ENCODE results near the gene SERHL2.
"Not testable (repeated sequence)": the region's sequence is repeated elsewhere in the genome, so short reads cannot be mapped to it uniquely, and the experiment has no call there.

Gene SERHL2

GRCh38 chr22:42561856-42562255 is 8.1 kb downstream of the SERHL2 start:
- H3K27me3 ChIP-seq (ENCODE audit: control insufficient read depth, insufficient read depth, low read length), result no peaks in the 10 kb centered on the region
- peaks cover 3% of the 10 kb centered on the region; the same call in 1 of the 2 replicates for H3K36me3 ChIP-seq (ENCODE audit: control insufficient read depth, insufficient read depth, low read length)
- no peak overlapping the region for H3K4me3 ChIP-seq (ENCODE audit: low read depth, low read length)
- no peak overlapping the region for H3K27ac ChIP-seq (ENCODE audit: low read depth, low read length)
- H3K9ac ChIP-seq (ENCODE audit: low read length), result no peak overlapping the region
- no peaks in the 10 kb centered on the region for H3K9me3 ChIP-seq (ENCODE audit: control insufficient read depth, insufficient read depth, low read depth, low read length)
- peaks cover 8% of the 10 kb centered on the region; the same call in 1 of the 2 replicates for H3K4me1 ChIP-seq (ENCODE audit: control insufficient read depth, insufficient read depth, low read length)

- Histone ChIP-seq H3K36me3 (ENCODE audit: control insufficient read depth, insufficient read depth, low read length) (peaks cover 3% of the 10 kb centered on the region; the same call in 1 of the 2 replicates), H3K9ac (ENCODE audit: low read length) (no peak overlapping the region), H3K4me1 (ENCODE audit: control insufficient read depth, insufficient read depth, low read length) (peaks cover 8% of the 10 kb centered on the region; the same call in 1 of the 2 replicates), H3K27ac (ENCODE audit: low read depth, low read length) (no peak overlapping the region), H3K4me3 (ENCODE audit: low read depth, low read length) (no peak overlapping the region), H3K9me3 (ENCODE audit: control insufficient read depth, insufficient read depth, low read depth, low read length) (no peaks in the 10 kb centered on the region), H3K27me3 (ENCODE audit: control insufficient read depth, insufficient read depth, low read length) (no peaks in the 10 kb centered on the region)
Observed at GRCh38 chr22:42562279-42562678, 8.5 kb downstream of the SERHL2 start.

GRCh38 chr22:42562684-42563083 is 8.9 kb downstream of the SERHL2 start:
- Histone ChIP-seq H3K9ac (ENCODE audit: low read length) (no peak overlapping the region), H3K27ac (ENCODE audit: low read depth, low read length) (no peak overlapping the region), H3K36me3 (ENCODE audit: control insufficient read depth, insufficient read depth, low read length) (peaks cover 3% of the 10 kb centered on the region; the same call in 1 of the 2 replicates), H3K9me3 (ENCODE audit: control insufficient read depth, insufficient read depth, low read depth, low read length) (no peaks in the 10 kb centered on the region), H3K4me3 (ENCODE audit: low read depth, low read length) (no peak overlapping the region), H3K27me3 (ENCODE audit: control insufficient read depth, insufficient read depth, low read length) (no peaks in the 10 kb centered on the region), H3K4me1 (ENCODE audit: control insufficient read depth, insufficient read depth, low read length) (peaks cover 8% of the 10 kb centered on the region; the same call in 1 of the 2 replicates)

- H3K36me3 ChIP-seq (ENCODE audit: control insufficient read depth, insufficient read depth, low read length); H3K27me3 ChIP-seq (ENCODE audit: control insufficient read depth, insufficient read depth, low read length): not testable (repeated sequence)
Observed at GRCh38 chr22:42563943-42564342, 10.2 kb downstream of the SERHL2 start.

GRCh38 chr22:42564699-42565098 is 10.9 kb downstream of the SERHL2 start:
- Histone ChIP-seq H3K27ac (ENCODE audit: low read depth, low read length) (no peak overlapping the region), H3K4me1 (ENCODE audit: control insufficient read depth, insufficient read depth, low read length) (peaks cover 8% of the 10 kb centered on the region; the same call in 1 of the 2 replicates), H3K9me3 (ENCODE audit: control insufficient read depth, insufficient read depth, low read depth, low read length) (no peaks in the 10 kb centered on the region), H3K36me3 (ENCODE audit: control insufficient read depth, insufficient read depth, low read length) (peaks cover 7% of the 10 kb centered on the region), H3K9ac (ENCODE audit: low read length) (no peak overlapping the region), H3K27me3 (ENCODE audit: control insufficient read depth, insufficient read depth, low read length) (no peaks in the 10 kb centered on the region), H3K4me3 (ENCODE audit: low read depth, low read length) (no peak overlapping the region)

More at GRCh38 chr22:42563943-42564342, 10.2 kb downstream of the SERHL2 start:
- not testable (repeated sequence) for H3K9me3 ChIP-seq (ENCODE audit: control insufficient read depth, insufficient read depth, low read depth, low read length); H3K9ac ChIP-seq (ENCODE audit: low read length); H3K27ac ChIP-seq (ENCODE audit: low read depth, low read length); H3K4me3 ChIP-seq (ENCODE audit: low read depth, low read length); H3K4me1 ChIP-seq (ENCODE audit: control insufficient read depth, insufficient read depth, low read length)

GRCh38 chr22:42565956-42566355 is 12.2 kb downstream of the SERHL2 start:
- Histone ChIP-seq H3K4me1 (ENCODE audit: control insufficient read depth, insufficient read depth, low read length) (peaks cover 8% of the 10 kb centered on the region; the same call in 1 of the 2 replicates), H3K36me3 (ENCODE audit: control insufficient read depth, insufficient read depth, low read length) (peaks cover 17% of the 10 kb centered on the region), H3K9me3 (ENCODE audit: control insufficient read depth, insufficient read depth, low read depth, low read length) (no peaks in the 10 kb centered on the region), H3K27me3 (ENCODE audit: control insufficient read depth, insufficient read depth, low read length) (no peaks in the 10 kb centered on the region), H3K9ac (ENCODE audit: low read length) (no peak overlapping the region), H3K27ac (ENCODE audit: low read depth, low read length) (no peak overlapping the region), H3K4me3 (ENCODE audit: low read depth, low read length) (no peak overlapping the region)

GRCh38 chr22:42567950-42568349 is 14.2 kb downstream of the SERHL2 start:
- H3K9ac ChIP-seq (ENCODE audit: low read length); H3K27ac ChIP-seq (ENCODE audit: low read depth, low read length); H3K4me1 ChIP-seq (ENCODE audit: control insufficient read depth, insufficient read depth, low read length); H3K27me3 ChIP-seq (ENCODE audit: control insufficient read depth, insufficient read depth, low read length); H3K9me3 ChIP-seq (ENCODE audit: control insufficient read depth, insufficient read depth, low read depth, low read length); H3K4me3 ChIP-seq (ENCODE audit: low read depth, low read length): not testable (repeated sequence)
- peaks cover 28% of the 10 kb centered on the region for H3K36me3 ChIP-seq (ENCODE audit: control insufficient read depth, insufficient read depth, low read length)

GRCh38 chr22:42570580-42570979 is 16.8 kb downstream of the SERHL2 start:
- not testable (repeated sequence) for H3K9ac ChIP-seq (ENCODE audit: low read length); H3K4me1 ChIP-seq (ENCODE audit: control insufficient read depth, insufficient read depth, low read length); H3K4me3 ChIP-seq (ENCODE audit: low read depth, low read length); H3K27me3 ChIP-seq (ENCODE audit: control insufficient read depth, insufficient read depth, low read length); H3K9me3 ChIP-seq (ENCODE audit: control insufficient read depth, insufficient read depth, low read depth, low read length); H3K27ac ChIP-seq (ENCODE audit: low read depth, low read length)
- H3K36me3 ChIP-seq (ENCODE audit: control insufficient read depth, insufficient read depth, low read length), result peaks cover 44% of the 10 kb centered on the region

GRCh38 chr22:42571068-42571467 is 17.3 kb downstream of the SERHL2 start:
- H3K27me3 ChIP-seq (ENCODE audit: control insufficient read depth, insufficient read depth, low read length); H3K9me3 ChIP-seq (ENCODE audit: control insufficient read depth, insufficient read depth, low read depth, low read length); H3K4me3 ChIP-seq (ENCODE audit: low read depth, low read length); H3K4me1 ChIP-seq (ENCODE audit: control insufficient read depth, insufficient read depth, low read length); H3K9ac ChIP-seq (ENCODE audit: low read length); H3K27ac ChIP-seq (ENCODE audit: low read depth, low read length): not testable (repeated sequence)
- H3K36me3 ChIP-seq (ENCODE audit: control insufficient read depth, insufficient read depth, low read length), result peaks cover 45% of the 10 kb centered on the region

GRCh38 chr22:42574046-42574445 is 20.3 kb downstream of the SERHL2 start:
- H3K27ac ChIP-seq (ENCODE audit: low read depth, low read length); H3K27me3 ChIP-seq (ENCODE audit: control insufficient read depth, insufficient read depth, low read length); H3K9me3 ChIP-seq (ENCODE audit: control insufficient read depth, insufficient read depth, low read depth, low read length); H3K4me1 ChIP-seq (ENCODE audit: control insufficient read depth, insufficient read depth, low read length); H3K4me3 ChIP-seq (ENCODE audit: low read depth, low read length); H3K9ac ChIP-seq (ENCODE audit: low read length): not testable (repeated sequence)
- peaks cover 65% of the 10 kb centered on the region for H3K36me3 ChIP-seq (ENCODE audit: control insufficient read depth, insufficient read depth, low read length)

GRCh38 chr22:42574468-42574867 is 20.7 kb downstream of the SERHL2 start:
- peaks cover 63% of the 10 kb centered on the region for H3K36me3 ChIP-seq (ENCODE audit: control insufficient read depth, insufficient read depth, low read length)
- not testable (repeated sequence) for H3K4me3 ChIP-seq (ENCODE audit: low read depth, low read length); H3K9me3 ChIP-seq (ENCODE audit: control insufficient read depth, insufficient read depth, low read depth, low read length); H3K27ac ChIP-seq (ENCODE audit: low read depth, low read length); H3K4me1 ChIP-seq (ENCODE audit: control insufficient read depth, insufficient read depth, low read length); H3K27me3 ChIP-seq (ENCODE audit: control insufficient read depth, insufficient read depth, low read length); H3K9ac ChIP-seq (ENCODE audit: low read length)

Data from HUES6 (cell line).